GM12873 (cell line): ENCODE data around the gene SKI.

Source experiments
- TF ChIP-seq, protein P1 (sequence below): IDR thresholded peaks from 2 replicates; pipeline ENCODE4 v1.5.1; 2012; ENCODE audit warnings: low read depth, mild to moderate bottlenecking, moderate library complexity, low read length, control low read depth; ENCODE audit not compliant: insufficient read depth; ENCODE audit errors: missing control alignments

Gene SKI

DNA sequence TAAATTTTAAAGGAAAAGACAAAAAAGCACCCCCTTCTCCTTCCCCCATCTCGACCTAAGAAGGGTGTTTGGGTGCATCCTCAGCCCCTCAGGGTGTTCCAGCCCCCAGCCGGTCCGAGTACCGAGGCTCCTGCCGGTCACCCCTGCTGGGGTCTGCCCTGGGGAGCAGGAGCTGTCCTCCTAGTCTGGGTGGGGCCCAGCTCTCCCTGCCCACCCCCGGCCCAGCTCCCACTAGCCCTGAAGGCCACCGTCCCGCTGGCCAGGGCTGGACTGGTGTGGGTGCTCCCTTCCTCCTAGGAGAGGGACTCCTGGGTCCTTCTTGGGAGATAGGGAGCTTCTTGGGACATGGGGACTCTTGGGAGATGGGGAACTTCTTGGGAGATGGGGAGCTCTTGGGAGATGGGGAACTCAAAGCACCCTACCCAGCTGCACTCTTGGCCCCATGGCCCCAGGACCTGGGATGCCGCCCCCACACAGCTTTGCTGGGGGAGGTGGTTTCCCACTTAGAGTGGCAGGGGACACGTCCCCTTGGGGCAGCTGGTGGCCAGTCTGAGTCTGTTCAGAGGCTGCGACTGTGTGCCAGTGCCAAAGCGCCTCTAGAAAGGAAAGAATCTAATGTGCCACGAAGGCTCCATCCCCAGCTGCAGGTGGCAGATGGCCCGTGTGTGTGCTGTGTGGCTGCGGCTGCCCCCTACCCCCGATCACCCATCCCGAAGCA lies 118.7 kb downstream of the SKI start:
- TF ChIP-seq, protein P1, sequence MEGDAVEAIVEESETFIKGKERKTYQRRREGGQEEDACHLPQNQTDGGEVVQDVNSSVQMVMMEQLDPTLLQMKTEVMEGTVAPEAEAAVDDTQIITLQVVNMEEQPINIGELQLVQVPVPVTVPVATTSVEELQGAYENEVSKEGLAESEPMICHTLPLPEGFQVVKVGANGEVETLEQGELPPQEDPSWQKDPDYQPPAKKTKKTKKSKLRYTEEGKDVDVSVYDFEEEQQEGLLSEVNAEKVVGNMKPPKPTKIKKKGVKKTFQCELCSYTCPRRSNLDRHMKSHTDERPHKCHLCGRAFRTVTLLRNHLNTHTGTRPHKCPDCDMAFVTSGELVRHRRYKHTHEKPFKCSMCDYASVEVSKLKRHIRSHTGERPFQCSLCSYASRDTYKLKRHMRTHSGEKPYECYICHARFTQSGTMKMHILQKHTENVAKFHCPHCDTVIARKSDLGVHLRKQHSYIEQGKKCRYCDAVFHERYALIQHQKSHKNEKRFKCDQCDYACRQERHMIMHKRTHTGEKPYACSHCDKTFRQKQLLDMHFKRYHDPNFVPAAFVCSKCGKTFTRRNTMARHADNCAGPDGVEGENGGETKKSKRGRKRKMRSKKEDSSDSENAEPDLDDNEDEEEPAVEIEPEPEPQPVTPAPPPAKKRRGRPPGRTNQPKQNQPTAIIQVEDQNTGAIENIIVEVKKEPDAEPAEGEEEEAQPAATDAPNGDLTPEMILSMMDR = no peak

DNA sequence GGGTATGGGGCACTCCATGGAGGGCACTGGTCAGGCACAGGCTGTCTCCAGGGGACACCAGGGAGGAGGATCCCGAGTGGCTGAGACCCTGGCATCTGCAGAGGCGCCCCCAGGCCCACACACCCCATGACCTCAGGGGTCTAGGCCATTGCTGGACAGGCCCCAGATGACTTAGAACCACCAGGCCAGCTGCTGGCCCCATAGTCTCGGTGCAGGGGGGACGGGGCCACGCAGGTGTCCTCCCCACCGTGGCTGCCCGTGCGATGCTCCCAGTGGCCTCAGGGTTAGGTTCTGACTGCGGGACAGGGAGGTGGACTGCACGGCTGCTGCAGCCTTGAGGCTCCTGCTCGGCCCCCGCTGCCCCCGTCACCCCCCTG lies 119.3 kb downstream of the SKI start:
- TF ChIP-seq, protein P1 = no peak

DNA sequence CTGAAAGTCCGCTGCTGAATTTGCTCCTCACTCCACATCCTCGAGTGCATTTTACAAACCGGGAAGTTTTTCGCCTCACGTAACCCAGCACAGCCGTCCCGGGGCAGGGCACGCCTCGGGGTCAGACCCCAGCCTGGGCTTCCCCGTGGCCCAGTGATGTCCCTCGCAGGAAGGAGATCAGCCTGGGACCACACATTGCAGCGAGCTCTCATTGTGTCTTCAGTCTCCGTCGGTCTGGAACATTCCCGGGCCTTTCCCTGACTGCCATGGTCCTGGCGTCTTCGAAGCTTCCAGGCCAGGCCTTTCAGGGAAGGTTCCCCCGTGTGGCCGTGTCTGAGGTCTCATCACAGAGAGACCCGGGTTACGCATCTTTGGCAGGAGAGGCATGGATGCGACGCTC lies 119.8 kb downstream of the SKI start:
- TF ChIP-seq, protein P1 = no peak

DNA sequence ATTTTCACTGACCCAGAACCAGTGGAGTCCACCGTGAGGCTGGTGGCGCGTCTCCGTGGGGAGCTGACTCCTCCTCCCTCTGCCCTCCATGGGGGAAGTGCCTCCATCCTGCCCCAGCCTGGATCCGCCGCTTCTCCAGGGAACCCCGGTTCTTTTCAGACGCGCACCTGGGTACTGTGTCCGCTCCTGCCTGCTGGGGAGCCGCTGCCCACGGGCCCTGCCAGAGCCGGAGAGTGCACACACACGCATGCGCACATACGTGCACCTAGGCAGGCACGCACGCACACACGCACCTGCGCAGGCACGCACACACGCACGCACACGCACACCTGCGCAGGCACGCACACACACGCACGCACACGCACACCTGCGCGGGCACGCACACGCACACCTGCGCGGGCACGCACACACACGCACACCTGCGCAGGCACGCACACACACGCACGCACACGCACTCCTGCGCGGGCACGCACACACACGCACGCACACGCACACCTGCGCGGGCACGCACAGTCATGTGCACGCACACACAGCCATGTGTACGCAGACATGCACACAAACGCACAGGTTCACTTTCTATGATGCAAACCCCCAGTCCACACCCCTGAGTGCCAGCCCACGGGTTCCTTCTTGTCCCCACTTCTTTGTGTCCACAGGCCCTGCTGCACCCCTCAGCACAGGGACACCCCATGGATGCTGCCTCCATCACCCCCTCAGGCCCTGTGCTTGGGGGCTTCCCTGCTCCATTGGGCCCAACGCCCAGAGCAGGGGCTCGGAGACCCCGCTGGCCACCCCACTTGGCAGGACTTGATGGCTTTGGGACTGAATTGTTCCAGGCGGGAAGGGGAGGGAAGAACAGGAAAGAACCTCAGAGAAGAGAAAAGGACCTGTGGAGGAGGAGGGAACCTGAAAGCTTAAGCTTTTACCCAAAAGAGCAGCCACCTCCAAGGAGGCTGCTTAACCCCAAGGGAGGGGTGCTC lies 120.5 kb downstream of the SKI start:
- TF ChIP-seq, protein P1 = no peak

DNA sequence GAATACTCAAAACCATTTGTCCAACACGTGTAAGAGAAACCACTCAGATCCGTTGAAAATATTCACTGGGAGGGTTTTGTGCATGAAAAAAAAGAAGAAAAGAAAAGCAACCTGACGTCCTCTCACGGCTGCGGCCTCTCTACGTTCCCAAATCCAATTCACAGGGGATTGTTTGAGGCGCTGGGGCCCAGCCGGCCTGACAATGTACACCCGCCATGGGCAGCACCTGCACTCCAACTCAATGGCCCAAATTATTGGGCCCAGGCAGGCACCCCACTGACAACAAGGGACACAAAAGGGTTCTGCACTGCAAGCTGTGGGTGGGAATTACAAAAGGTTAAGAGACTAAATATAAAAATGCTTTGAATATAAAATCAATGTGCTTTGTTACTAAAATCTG lies 121.7 kb downstream of the SKI start:
- TF ChIP-seq, protein P1 = no peak

DNA sequence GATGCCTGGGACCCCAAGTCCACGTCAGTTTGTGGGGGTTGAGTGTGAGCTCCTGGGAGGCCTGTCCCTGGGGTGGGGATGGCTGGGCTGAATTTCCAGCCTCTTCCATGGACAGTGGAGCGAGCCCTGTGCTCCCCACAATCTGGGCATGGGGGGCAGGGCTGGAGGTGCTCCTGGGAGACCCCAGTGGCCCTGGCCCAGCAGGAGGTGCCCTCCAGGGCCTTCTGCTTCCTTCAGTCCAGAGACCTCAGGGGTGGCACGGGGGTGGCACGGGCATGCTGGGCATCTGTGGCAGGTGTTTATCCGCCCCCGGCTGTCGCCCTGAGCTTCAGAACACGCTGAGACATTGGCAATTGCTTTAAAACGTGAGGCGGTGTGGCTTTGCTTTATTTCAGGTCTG lies 122.4 kb downstream of the SKI start:
- TF ChIP-seq, protein P1 = no peak
